Fibroblast of skin of abdomen (primary cell): ENCODE measurements around the gene ERBB4.

Experiments used
- DNase-seq: peaks from one replicate; pipeline ENCODE4 v3.0.0-alpha.2; 2013

The ERBB4 gene

DNA sequence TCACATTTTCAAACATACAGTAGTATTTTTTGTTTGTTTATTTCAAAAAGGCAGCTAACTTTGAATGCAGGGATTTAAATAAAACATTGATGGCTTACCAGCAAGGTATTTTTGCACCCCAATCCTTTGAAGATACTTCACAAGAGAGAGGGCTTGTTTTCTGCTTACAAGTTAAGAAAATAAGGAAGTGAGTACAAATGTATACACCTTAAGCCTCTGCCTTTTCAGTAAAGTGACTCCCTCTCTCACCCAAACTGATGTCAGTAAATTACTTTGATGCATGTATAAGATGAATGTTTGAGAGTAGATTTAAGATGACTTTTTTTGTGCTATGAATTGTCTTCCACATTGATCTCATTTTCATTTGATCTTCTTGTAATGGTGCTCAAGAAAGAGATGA is 1162.2 kb downstream of the ERBB4 start:
- DNase-seq = no peak

GRCh38 chr2:211373203-211373602 is 1165.4 kb downstream of the ERBB4 start:
- no peak for DNase-seq

DNA sequence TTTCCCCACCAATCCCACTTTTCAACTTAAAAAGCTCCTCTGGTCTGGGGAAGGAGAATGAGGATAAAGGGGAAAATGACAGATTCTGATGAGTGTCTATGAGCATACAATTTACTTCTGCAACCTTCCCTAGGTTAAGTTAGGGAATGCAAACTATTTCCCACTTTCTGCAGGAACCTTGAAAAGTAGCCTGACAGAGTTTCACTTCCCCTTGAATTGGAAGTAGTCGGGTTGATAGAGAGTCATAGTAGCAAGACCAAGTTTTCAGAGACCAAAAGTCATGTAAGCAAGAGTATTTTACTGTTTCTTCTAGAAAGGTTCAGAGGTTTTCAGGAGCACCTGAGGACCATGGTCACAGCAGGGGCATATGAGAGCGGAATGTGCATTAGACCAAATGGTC is 1167.1 kb downstream of the ERBB4 start:
- DNase-seq = no peak

GRCh38 chr2:211368467-211368866 is 1170.1 kb downstream of the ERBB4 start:
- DNase-seq = no peak

DNA sequence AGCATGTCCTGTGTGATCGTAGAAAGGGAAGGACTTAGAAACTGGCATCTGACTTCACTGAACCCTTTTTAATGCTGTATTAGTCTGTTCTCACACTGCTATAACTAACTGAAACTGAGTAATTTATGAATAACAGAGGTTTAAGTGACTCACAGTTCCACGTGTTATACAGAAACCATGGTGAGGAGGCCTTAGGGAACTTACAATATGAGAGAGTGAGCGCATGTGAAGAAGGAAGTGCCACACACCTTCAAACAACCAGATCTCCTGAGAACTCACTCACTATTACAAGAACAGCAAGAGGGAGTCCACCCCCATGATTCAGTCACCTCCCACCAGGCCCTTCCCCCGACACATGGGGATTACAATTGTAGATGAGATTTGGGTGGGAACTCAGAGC is 1170.9 kb downstream of the ERBB4 start:
- DNase-seq = peak; percentile 5

DNA sequence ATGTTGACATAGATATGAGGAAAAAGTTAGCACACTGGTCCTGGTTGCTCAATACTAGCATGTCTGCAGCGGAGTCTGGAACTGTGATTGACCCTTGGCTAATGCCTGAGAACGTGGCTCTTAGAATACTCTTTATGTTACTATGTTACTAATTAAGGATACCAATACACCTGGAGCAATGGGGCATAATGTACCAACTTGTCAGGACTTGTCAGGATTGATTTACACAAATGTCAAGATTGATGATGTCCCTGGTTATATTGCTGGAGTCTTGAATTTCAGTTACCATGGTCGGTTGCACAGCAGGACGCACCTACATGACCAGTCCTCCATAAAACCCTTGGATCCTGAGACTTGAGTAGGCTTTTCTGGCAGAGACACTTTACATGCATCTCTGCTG is 1171.3 kb downstream of the ERBB4 start:
- DNase-seq = no peak

- no peak for DNase-seq
These were observed 1173.7 kb downstream of the ERBB4 start for GRCh38 chr2:211364911-211365310.

- no peak for DNase-seq
These were observed 1177.2 kb downstream of the ERBB4 start for GRCh38 chr2:211361383-211361782.

GRCh38 chr2:211359347-211359746 is 1179.3 kb downstream of the ERBB4 start:
- no peak for DNase-seq

DNA sequence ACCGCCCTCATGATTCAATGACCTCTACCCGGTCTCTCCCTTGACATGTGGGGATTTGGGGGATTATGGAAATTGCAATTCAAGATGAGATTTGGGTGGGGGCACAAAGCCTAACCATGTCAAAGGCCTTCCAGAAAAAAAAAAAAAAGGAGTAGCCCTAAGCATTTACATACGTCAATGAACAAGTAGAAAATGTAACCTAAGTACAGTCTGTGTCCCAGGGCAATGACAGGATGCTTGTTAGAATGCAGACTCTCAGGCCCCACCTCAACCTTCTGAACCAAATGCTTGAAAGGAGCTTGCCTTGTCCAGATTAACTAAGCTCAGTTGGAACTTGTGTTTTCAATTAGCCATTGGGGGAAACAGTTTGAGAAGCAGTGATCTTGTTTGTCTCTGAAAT is 1180.1 kb downstream of the ERBB4 start:
- no peak for DNase-seq

DNA sequence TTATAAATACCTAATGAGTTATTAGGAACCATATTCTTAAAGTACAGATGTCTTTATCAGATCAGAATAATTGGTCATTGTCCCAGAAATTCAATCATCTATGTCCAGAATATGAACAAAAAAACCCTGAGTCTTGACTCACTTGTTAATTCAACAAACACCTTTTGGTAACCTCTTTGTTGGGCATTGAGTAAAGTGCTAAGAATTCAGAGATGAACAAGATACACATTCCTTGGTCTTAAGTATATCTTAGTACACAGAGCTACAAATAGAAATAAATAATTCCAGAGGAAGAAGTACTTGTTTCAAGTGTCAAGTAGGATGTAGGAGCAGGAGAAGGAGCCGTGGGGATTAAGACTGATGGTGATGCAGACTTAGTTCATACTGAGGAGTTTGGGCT is 1184.1 kb downstream of the ERBB4 start:
- DNase-seq = no peak

DNA sequence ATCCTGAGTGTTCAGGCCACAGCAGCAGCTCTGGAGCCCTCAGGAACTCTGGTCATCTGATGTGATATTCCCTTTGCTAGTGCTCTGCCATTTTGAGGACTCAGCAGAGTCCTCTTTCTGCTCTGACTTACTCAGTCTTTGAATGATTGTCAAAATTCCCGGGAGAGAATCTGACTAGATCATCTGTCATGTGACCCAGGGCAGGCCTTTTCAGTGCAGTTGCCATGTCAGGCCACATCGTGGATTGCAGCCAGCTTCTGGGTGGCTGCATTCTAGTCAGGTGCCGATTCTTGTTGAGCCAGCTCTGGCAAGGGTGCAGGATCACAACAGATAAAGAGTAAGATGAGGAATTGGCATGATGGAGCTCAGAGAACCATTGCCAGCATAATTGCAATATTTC is 1186.6 kb downstream of the ERBB4 start:
- no peak for DNase-seq

- DNase-seq = no peak
These were observed 1189.6 kb downstream of the ERBB4 start for GRCh38 chr2:211349031-211349430.

DNA sequence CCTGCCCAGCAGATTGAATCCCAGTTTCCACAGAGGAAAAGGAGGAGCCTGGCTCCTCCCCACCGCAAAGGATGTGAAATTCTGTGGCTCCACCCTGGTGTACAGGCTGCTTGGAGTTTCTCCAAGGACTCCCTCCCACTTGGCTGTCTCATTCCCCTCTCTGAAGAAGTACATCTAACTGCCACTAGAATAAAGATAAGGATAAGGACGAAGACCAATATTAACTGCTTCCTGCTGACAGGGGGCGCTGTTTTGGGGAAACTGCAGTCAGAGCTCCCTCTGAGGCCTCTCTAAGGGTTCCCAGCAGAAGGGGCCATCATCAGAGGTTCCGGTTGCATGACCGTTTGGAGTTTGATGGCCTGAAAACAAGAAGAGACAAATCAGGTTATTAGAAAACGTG is 1191.3 kb downstream of the ERBB4 start:
- DNase-seq = no peak

- no peak for DNase-seq
These were observed 1194.3 kb downstream of the ERBB4 start for GRCh38 chr2:211344289-211344688.

DNA sequence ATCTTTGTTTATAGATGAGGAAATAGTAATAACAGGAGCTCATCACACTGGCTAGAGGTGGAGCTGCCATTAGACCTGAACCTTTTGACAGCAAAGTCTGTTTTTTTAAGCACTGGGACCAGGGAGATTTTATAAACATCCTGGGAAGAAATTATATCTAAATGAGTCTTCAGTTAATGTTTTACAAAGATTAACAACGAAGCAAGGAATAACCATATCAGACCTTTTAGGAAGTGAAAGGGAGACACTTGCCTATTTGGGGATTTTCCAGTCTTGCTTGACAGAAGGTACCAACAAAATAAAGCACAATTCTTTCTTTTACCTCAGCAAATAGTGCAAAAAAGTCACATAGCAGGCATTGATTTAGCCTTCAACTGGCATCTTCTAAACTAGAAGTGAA is 1205.2 kb downstream of the ERBB4 start:
- DNase-seq = no peak

DNA sequence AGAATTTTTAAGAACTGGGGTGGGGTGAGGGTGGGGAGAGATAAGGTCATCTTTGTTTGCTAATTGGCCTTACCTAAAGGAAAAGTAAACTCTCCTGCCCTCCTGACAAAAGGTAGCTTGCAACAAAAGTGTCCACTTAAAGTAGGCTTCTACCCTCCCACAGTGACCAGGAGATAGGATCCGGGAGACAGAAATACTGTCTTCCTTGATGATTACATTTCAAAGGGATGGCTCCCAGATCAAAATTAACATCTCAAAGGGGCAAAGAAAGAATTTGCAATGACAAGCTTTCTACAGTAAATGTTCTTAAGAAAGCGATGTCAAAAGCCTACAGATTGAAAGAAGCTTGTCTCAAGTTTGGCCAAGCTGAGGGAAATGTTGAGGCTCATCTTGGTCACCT is 1206.9 kb downstream of the ERBB4 start:
- no peak for DNase-seq

DNA sequence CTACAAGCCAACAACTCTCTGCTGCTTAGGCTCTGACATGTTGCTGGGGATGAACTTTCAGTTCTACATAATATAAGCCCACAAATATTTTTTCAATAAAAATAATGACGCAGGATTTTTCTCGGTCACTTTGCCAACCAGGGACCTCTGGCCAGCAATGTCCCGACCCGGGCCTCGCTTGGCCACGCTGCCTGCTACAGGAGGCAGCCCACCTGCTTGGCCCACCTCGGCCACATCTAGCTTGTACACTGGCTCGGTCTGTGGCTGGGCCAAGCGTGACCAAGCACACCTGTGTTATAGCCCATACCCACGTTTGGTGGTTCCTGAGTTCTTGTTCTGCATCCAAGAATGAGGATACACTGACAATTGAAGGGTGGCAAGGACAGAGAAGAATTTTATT is 1208.7 kb downstream of the ERBB4 start:
- no peak for DNase-seq

GRCh38 chr2:211329421-211329820 is 1209.2 kb downstream of the ERBB4 start:
- DNase-seq = no peak

GRCh38 chr2:211328126-211328525 is 1210.5 kb downstream of the ERBB4 start:
- no peak for DNase-seq
